GM23248 (cell line): Measurements from ENCODE around the gene OMG. TPM values are rescaled to one million over a fixed set of nuclear protein-coding genes. Genes with fewer than 3 reads are reported as not detected.

Experiments
- DNase-seq: peaks from one replicate; pipeline ENCODE4 v3.0.0-alpha.2; 2015
- H2AFZ ChIP-seq: fragments of 200-600 bp; sonication (generic); 2 replicates; pipeline ENCODE4 v1.6.1; 2016; ENCODE audit warnings: antibody characterized with exemption
- H3F3A ChIP-seq: fragments of 200-600 bp; sonication (generic); 2 replicates; pipeline ENCODE4 v1.6.1; 2016; ENCODE audit warnings: mild to moderate bottlenecking, antibody characterized with exemption, mixed run types; ENCODE audit not compliant: insufficient read depth
- H3K27ac ChIP-seq: fragments of 200-600 bp; sonication (generic); 2 replicates; pipeline ENCODE4 v1.5.1; 2016; ENCODE audit warnings: mild to moderate bottlenecking
- H3K27me3 ChIP-seq: fragments of 200-600 bp; sonication (generic); replicated peaks from 2 replicates; pipeline ENCODE4 v1.6.1; 2016; ENCODE audit warnings: mild to moderate bottlenecking; ENCODE audit not compliant: insufficient read depth
- H3K36me3 ChIP-seq: fragments of 200-600 bp; sonication (generic); 2 replicates; pipeline ENCODE4 v1.6.1; 2016; ENCODE audit warnings: low read depth, mild to moderate bottlenecking
- H3K4me1 ChIP-seq: fragments of 200-600 bp; sonication (generic); 2 replicates; pipeline ENCODE4 v1.6.1; 2016; ENCODE audit warnings: mild to moderate bottlenecking; ENCODE audit not compliant: insufficient read depth
- H3K4me2 ChIP-seq: fragments of 200-600 bp; sonication (generic); one replicate; pipeline ENCODE4 v1.6.1; 2016; ENCODE audit warnings: mild to moderate bottlenecking; ENCODE audit not compliant: unreplicated experiment
- H3K4me3 ChIP-seq: fragments of 200-600 bp; sonication (generic); 2 replicates; pipeline ENCODE4 v1.5.1; 2016; ENCODE audit warnings: mild to moderate bottlenecking
- H3K79me2 ChIP-seq: fragments of 200-600 bp; sonication (generic); 2 replicates; pipeline ENCODE4 v1.6.1; 2016; ENCODE audit warnings: mild to moderate bottlenecking; ENCODE audit not compliant: insufficient read depth
- H3K9ac ChIP-seq: fragments of 200-600 bp; sonication (generic); 2 replicates; pipeline ENCODE4 v1.6.1; 2016; ENCODE audit warnings: mild to moderate bottlenecking
- H3K9me2 ChIP-seq: fragments of 200-600 bp; sonication (generic); 2 replicates; pipeline ENCODE4 v1.6.1; 2016; ENCODE audit warnings: mixed run types, mild to moderate bottlenecking, moderate library complexity; ENCODE audit not compliant: insufficient read depth
- H3K9me3 ChIP-seq: fragments of 200-600 bp; sonication (generic); one replicate; pipeline ENCODE4 v1.6.1; 2017; ENCODE audit warnings: low read depth
- H4K20me1 ChIP-seq: fragments of 200-600 bp; sonication (generic); 2 replicates; pipeline ENCODE4 v1.6.0; 2016; ENCODE audit not compliant: insufficient read depth
- EZH2 ChIP-seq: fragments of 200-600 bp; sonication (generic); IDR thresholded peaks from 2 replicates; pipeline ENCODE4 v1.6.1; 2018; ENCODE audit warnings: antibody characterized with exemption, mild to moderate bottlenecking; ENCODE audit not compliant: insufficient read depth, poor library complexity, severe bottlenecking
- EZH2phosphoT487 ChIP-seq: fragments of 200-600 bp; sonication (generic); IDR thresholded peaks from 2 replicates; pipeline ENCODE4 v1.6.1; 2018; ENCODE audit warnings: antibody characterized with exemption, moderate library complexity, mild to moderate bottlenecking, low read depth; ENCODE audit not compliant: insufficient read depth
- WGBS, 2 experiments: methylation state at CpG; one replicate each; pipeline ENCODE4 v1.1.6; 2015 to 2017; ENCODE audit warnings: low lambda C conversion rate in 2 of 2, low coverage in 1 of 2; ENCODE audit errors: missing lambda C conversion rate in 2 of 2; 5-methylcytosine and 5-hydroxymethylcytosine counted together
- in situ Hi-C: fragments of 300-500 bp; cut with MboI; formaldehyde crosslinking; loops from 2 replicates; pipeline ENCODE4 v1.15.0; 2020
- polyA plus RNA-seq: library from polyadenylated mRNA; unstranded; fragments of >200 nt; fragmentation: Nextera tagmentation; extraction: Ambion mirVana; gene quantifications from 2 replicates; pipeline ENCODE4 v1.2.1, GENCODE V29; 2016
- total RNA-seq: library from RNA; depleted of rRNA; stranded (reverse); fragments of >200 nt; shearing (Covaris generic); gene quantifications from 2 replicates; pipeline ENCODE4 v1.2.3, GENCODE V29; 2014

Gene OMG
- total and polyA plus RNA-seq, 2 experiments from 2014 or later = 0.25 TPM; not detected in 1

DNA sequence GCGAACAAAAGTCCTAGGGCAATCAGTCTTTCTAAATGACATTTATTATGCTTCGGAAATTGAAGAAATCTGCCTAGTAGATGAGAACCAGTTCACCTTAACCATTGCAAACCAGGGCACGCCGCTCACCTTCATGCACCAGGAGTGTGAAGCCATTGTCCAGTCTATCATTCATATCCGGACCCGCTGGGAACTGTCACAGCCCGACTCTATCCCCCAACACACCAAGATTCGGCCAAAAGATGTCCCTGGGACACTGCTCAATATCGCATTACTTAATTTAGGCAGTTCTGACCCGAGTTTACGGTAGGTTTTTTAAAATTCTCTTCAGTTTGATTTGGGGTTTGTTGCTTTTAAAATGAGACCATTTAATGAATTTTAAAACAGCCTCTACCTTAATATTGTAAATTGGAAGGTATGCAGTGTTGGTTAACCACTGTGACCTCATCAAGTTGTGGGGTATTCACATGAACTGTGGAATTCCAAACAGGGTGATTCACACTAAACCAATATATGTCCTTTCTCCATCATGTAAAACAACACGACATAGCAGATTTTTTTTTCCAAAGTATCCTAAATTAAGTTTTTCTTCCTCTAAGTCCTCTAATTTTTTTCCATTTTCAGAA lies 30.6 kb upstream of the OMG start:
- Histone ChIP-seq H3K4me3 (peak overlapping the region; percentile 10; the same call in 1 of the 2 replicates), H3K27ac (peak overlapping the region; percentile 80), H3F3A (peaks cover 34% of the 10 kb centered on the region), H3K4me2 (peak overlapping the region; percentile 50), H2AFZ (no peak overlapping the region), H3K9me3 (no peaks in the 10 kb centered on the region), H3K9ac (peak overlapping the region; percentile 35), H3K9me2 (no peaks in the 10 kb centered on the region), H3K79me2 (no peaks in the 10 kb centered on the region), H3K27me3 (no peaks in the 10 kb centered on the region), H4K20me1 (no peaks in the 10 kb centered on the region), H3K4me1 (peaks cover 36% of the 10 kb centered on the region), H3K36me3 (peaks cover 10% of the 10 kb centered on the region)
- WGBS, 2 experiments = 82 to 83% methylated on average over 12 of the region's 12 CpGs
- DNase-seq = peak; percentile 90
- 0 out of 2 replicates have a peak, but pooled peaks have one; percentile 68 for TF ChIP-seq EZH2phosphoT487
- TF ChIP-seq EZH2 = no peak
- in situ Hi-C loops = no loop called here

- Histone ChIP-seq H3F3A (peaks cover 27% of the 10 kb centered on the region), H3K36me3 (no peaks in the 10 kb centered on the region), H3K4me1 (peaks cover 32% of the 10 kb centered on the region), H3K4me2 (no peak overlapping the region), H3K79me2 (no peaks in the 10 kb centered on the region), H4K20me1 (no peaks in the 10 kb centered on the region), H2AFZ (no peak overlapping the region), H3K9me2 (no peaks in the 10 kb centered on the region), H3K27ac (no peak overlapping the region), H3K9me3 (no peaks in the 10 kb centered on the region), H3K27me3 (no peaks in the 10 kb centered on the region), H3K4me3 (no peak overlapping the region), H3K9ac (no peak overlapping the region)
- TF ChIP-seq EZH2 = no peak
- no peak for DNase-seq
- in situ Hi-C loops = no loop called here
Measured at GRCh38 chr17:31323551-31323950, 26.5 kb upstream of the OMG start.

DNA sequence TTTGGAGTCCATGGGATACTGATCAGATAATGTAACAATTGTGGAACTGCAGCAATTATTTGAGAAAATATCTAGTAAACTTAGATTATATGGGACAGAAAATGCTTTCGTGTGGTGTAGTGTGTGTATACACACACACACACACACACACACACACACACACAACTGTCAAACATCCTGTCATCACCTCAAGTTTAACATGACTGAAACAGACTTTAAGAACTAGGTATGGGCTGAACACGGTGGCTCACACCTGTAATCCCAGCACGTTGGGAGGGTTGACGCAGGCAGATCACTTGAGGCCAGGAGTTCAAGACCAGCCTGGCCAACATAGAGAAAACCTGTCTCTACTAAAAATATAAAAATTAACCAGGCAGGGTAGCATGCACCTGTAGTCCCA lies 24.9 kb upstream of the OMG start:
- Histone ChIP-seq H4K20me1 (no peaks in the 10 kb centered on the region), H3K4me2 (peak overlapping the region; percentile 71), H2AFZ (no peak overlapping the region), H3K4me3 (no peak overlapping the region), H3K27ac (peak overlapping the region; percentile 46), H3K9me3 (no peaks in the 10 kb centered on the region), H3K9ac (no peak overlapping the region), H3K4me1 (peaks cover 20% of the 10 kb centered on the region), H3F3A (peaks cover 16% of the 10 kb centered on the region), H3K27me3 (no peaks in the 10 kb centered on the region), H3K9me2 (no peaks in the 10 kb centered on the region), H3K36me3 (no peaks in the 10 kb centered on the region), H3K79me2 (no peaks in the 10 kb centered on the region)
- TF ChIP-seq EZH2phosphoT487 (no peak), EZH2 (no peak)
- DNase-seq = no peak
- 97 to 98% methylated on average over 4 of the region's 4 CpGs for WGBS, 2 experiments
- in situ Hi-C loops = no loop called here

- in situ Hi-C loops = no loop called here
- peak within 1 kb of the TSS; percentile 46 for H3K27ac ChIP-seq
- H2AFZ ChIP-seq = no peak within 1 kb of the TSS
- peak within 1 kb of the TSS; percentile 71 for H3K4me2 ChIP-seq
- no peaks in the 10 kb centered on the region for H3K36me3 ChIP-seq
- peaks cover 20% of the 10 kb centered on the region for H3K4me1 ChIP-seq
- peak; percentile 80 for DNase-seq
- H3F3A ChIP-seq = peaks cover 16% of the 10 kb centered on the region
- H4K20me1 ChIP-seq = no peaks in the 10 kb centered on the region
- 0 out of 2 replicates have a peak, but pooled peaks cover 4% of the 10 kb centered on the region for H3K79me2 ChIP-seq
- peak within 1 kb of the TSS; percentile 17 for H3K9ac ChIP-seq
- no peak for TF ChIP-seq EZH2
- TF ChIP-seq EZH2phosphoT487 = no peak
- no peaks in the 10 kb centered on the region for H3K27me3 ChIP-seq
- H3K4me3 ChIP-seq = peak within 1 kb of the TSS; percentile 39
- 32 to 35% methylated on average over 3 of the region's 3 CpGs for WGBS, 2 experiments
- H3K9me3 ChIP-seq = no peaks in the 10 kb centered on the region
- H3K9me2 ChIP-seq = no peaks in the 10 kb centered on the region
Measured at GRCh38 chr17:31321481-31321880, 24.4 kb upstream of the OMG start, which contains the start of gene EVI2A. EVI2A (minus strand) TSS chr17:31321622; CDS start chr17:31319013, 2,609 bp downstream.

DNA sequence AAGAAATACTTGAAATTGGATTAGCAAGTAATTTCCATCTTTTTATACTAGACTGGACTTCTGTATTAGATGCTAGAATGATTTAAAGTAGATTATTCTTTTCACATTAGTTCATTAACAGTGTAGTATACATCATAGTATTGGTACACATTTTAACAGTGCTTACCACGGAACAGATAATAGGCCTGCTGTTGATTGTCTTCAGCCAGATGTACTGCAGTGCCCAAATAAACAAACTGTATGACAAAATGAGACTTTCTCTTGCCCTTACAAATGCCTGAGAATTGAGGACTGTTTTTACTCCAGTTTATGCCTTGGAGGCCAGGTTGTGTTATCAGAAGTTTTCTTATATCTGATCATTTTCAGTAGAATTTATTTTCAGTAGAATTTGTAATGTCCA lies 23.8 kb upstream of the OMG start:
- no peaks in the 10 kb centered on the region for H4K20me1 ChIP-seq
- H3K4me2 ChIP-seq = peak overlapping the region; percentile 71
- peak overlapping the region; percentile 17 for H3K9ac ChIP-seq
- peak; percentile 10 for DNase-seq
- WGBS, 2 experiments = 59 to 71% methylated on average over 1 of the region's 1 CpG
- H3K36me3 ChIP-seq = no peaks in the 10 kb centered on the region
- H3K79me2 ChIP-seq = 0 out of 2 replicates have a peak, but pooled peaks cover 6% of the 10 kb centered on the region
- no peaks in the 10 kb centered on the region for H3K27me3 ChIP-seq
- TF ChIP-seq EZH2phosphoT487 = no peak
- no peak for TF ChIP-seq EZH2
- no peak overlapping the region for H2AFZ ChIP-seq
- no peaks in the 10 kb centered on the region for H3K9me3 ChIP-seq
- H3K4me1 ChIP-seq = peaks cover 20% of the 10 kb centered on the region
- peak overlapping the region; percentile 46 for H3K27ac ChIP-seq
- in situ Hi-C loops = no loop called here
- no peaks in the 10 kb centered on the region for H3K9me2 ChIP-seq
- H3K4me3 ChIP-seq = peak overlapping the region; percentile 39
- H3F3A ChIP-seq = peaks cover 16% of the 10 kb centered on the region
